ENCODE results near the gene DENND2D.

Gene DENND2D

GRCh38 chr1:111202366-111202706 is 1.9 kb upstream of the DENND2D start:
- DNase-seq: no peak

GRCh38 chr1:111201275-111202090 is 1.0 kb upstream of the DENND2D start:
- DNase-seq: peak; percentile 77

- DNase-seq: no peak
Observed at GRCh38 chr1:111200802-111201161, 336 bp upstream of the DENND2D start.

DNA sequence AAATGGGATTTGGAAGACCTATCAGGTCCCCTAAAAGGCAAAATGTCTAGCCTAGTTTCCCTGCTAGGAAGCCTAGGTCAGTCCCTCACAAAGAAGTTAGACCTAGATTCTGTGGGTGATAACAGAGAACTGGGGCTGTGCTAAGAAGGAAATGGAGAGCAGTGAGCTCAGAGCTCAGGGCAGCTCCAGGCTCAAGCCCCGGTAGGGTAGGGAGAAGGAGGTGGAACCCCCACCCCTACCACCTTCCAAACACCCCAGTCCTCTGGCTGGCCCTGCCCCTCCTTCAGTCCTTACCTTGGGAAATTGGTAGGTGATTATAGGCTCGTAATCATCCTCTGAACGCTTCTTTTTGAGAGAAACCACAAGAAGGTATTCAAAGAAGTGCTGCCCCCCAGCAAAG is 1.1 kb downstream of the DENND2D start:
- DNase-seq: peak; percentile 12

GRCh38 chr1:111198836-111199235 is 1.6 kb downstream of the DENND2D start:
- DNase-seq: no peak

DNA sequence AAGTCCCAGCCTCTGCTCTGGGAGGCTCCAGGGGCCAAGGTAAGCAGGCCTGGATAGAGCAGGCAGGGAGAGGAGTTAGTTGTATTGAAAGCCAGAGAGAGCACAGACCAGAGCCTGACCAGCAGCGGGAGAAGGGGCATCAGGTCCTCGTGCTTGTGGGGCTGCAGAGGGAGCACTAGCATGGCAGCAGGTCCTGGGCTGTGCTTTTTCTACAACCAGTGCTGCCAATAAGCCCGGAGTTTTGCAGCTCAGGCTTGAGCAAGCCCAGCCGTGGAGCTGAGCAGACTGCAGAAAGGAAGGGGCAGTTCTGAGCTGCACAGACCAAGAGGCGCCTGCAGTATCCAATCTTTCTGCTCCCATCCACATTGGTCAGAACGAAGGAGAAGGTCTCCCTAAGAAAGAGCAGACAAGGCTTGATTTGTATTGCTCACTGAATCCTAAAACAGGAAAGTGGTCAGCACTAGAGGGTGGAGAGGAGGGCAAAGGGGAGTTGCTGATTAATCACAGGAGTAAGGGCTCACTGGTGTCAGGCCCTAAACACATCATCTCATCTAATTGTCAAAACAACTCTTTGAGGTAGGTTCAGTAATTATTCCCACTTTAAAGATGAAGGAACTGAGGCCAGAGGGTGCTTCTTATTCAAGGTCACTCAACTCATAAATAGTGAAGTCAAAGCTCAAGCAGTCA is 2.7 kb downstream of the DENND2D start:
- peak; percentile 71 for DNase-seq

GRCh38 chr1:111196213-111196612 is 4.2 kb downstream of the DENND2D start:
- no peak for DNase-seq

DNA sequence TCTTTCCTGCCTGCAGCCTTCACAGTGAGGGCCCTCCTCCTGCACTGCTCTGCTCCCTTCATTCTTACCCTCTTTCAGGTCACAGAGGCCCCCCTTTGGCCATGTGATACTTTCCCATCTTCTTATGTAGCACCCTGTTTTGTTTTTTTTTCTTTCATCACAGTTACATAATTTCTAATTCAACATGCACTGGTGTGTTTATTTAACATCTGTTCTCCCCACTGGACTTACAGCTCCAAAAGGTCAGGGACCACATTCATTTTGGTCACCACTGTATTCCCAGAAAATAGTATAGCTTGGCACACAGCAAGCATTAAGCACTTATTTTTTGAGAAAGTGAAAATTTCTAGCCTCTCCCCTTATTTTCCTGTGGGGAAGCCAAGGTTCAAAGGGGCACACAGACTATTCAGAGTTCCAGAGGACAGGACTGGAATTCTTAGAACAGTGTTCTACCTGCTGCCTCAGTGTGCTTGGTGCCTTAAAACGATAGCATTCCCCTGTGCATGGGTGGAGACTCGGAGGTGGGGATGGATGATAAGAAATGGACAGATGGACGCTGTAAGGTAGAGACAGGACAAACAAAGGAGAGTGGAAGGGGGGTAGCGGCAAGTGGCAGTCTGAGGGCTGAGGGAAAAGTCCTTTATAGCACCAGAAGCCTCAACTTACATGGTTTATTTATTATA is 5.3 kb downstream of the DENND2D start:
- no peak for DNase-seq

GRCh38 chr1:111193712-111194480 is 6.5 kb downstream of the DENND2D start:
- DNase-seq: no peak

DNA sequence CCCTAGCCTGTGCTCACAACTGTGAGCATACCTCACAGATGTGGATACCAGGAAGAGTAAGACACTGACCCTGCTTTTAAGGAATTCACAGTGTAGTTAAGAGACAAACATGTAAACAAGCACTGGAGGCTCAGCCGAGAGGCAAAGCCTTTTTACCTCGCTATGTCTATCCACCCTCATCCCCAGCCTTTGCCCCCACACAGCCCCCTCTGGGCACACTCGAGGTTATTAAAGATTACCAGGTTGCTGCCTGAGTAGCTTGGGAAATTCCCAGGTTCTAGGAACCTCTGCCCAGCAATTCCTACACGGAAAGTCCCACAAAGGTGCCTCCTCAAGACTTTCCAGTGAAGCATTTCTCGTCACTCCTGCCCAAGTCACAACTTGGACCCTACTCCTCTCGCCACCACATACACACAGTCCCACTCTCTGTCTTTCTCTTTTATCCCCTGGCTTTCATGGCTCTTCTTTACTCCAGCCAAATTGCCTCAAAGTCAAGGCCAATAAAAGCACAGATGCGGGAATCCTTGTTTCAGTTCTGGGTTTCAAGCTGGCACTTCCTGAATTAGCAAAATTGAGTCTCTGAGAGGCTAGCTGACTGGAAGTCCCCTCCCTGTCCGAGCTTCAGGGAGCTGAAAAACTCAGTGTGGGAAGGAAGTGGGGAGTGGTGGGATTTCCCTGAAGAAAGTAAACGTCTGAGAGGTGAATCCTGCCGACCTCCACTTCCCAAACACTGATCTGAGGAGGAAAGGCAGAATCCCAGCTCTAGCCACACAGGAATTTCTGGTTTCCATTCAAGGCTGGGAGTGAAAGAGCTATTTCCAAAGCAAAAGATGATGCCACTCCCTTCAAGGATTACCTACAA is 7.6 kb downstream of the DENND2D start:
- no peak for DNase-seq

- no peak for DNase-seq
Observed at GRCh38 chr1:111192074-111192473, 8.4 kb downstream of the DENND2D start.

DNA sequence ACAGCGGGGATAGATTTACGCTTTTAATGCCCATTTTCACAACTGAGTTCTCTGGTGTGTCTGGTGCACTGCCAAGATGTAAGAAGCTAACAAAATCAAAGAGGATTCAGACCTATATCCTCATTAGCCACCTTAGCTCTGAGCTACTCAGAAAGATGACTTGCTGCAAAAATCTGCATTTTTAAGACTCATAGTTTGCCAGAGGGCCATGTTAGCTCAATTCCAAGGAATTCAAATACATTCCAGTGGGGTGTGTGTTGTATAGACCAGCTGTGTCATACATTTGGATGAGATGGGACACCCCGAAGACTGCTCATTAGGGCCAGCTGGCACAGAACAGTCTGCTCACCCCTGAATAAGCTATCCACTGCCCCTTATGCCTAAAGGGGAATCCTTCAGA is 8.9 kb downstream of the DENND2D start:
- no peak for DNase-seq

- DNase-seq: no peak
Observed at GRCh38 chr1:111190931-111191451, 9.5 kb downstream of the DENND2D start.

DNA sequence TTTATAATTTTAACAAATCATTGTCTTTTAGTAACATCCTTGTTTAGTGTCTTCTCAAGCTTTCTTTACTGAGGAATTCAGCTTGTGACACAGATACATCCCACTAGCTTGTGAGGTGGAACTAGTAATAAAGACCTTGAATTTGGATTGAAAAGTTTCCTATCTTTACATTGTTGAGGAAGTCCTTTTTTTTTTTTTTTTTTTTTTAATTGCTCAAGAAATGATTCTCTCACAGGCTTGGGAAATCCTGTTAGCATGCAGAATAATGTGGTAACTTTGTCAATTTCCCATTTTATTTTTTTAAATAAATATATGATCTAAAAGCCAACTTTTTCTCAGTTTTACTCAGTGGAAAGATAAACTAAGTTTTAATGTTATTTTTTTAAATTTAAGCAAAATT is 15.8 kb downstream of the DENND2D start:
- DNase-seq: no peak

DNA sequence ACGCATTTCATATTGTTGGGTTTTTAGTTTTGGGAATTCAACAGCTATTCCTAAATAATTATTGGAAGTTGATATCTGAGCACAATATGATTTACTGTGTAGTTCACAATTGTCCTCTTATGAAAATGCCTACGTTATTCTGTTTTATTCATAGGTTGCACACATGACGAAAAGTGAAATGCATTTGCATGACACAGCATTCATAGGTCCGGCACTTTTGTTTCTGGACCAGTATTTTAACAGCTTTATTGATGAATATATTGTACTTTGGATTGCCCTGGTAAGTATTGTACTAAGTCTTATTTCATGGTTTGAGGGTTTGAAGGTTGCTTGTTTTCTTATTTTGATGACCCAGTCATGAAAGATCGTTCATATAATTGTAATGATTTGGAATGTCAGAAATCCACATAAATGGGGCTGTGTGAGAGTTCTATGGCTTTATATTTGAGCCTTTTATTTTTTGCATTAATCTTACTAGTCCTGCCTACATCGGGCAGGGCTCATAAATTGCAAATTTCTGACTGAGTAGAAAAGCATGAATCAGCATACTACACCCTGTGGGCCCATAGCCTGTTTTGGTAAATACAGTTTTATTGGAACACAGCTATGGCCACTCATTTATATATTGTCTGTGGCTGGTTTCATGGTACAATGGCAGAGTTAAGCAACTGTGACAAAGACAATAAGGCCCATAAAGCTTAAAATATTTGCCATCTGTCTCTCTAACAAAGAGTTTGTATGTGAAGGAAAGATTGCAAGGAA is 17.0 kb downstream of the DENND2D start:
- no peak for DNase-seq

DNA sequence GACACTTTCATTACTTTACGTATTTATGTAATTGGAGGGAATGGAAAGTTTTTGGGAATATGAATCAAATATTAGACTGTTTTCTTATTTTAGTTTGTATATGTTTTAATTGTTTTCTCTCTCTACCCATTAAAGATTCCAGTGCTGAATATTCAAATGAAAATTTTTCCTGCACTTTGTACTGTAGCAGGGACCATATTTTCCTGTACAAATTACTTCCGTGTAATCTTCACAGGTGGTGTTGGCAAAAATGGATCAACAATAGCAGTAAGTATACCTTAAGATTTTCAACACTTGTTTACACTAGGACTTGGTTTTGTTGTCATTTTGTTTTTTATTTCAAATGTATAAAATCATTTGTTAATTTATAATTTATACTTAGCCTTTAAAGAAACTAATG is 18.4 kb downstream of the DENND2D start:
- no peak for DNase-seq

- no peak for DNase-seq
Observed at GRCh38 chr1:111179968-111180533, 20.4 kb downstream of the DENND2D start.

DNA sequence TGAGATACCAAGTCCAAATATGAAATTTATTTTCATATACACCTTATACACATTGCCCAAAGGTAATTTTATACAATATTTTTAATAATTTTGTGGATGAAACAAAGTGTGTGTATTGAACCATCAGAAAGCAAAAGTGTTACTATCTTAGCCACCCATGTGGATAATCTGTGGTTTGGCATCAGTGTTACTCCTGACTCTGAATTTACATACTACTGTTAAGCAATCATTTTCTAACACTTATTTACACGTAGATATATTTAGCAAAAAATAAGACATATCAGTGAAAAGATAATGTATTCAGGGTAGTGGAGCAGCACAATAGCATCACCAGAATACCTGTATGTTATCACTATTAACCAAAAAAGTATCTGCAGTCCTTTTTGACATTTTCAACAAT is 23.8 kb downstream of the DENND2D start:
- DNase-seq: no peak

DNA sequence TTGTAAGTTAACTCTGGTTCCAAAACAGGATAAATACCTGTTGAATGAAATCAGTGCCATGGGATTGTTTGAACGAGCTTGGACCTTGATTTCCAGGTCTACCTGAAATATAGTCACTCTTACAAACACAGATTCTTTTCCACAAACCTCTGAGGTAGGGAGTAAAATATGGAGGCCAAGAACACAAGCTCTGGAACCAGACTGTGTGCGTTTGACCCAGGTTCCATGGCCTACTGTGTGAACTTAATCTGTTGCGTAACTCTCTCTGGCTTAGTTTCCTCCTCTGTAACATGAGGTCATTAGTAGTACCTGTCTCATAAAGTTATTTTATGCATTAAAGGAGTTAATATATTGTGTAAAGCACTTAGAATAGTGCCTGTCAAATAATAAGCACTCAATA is 25.1 kb downstream of the DENND2D start:
- no peak for DNase-seq

GRCh38 chr1:111174070-111174469 is 26.4 kb downstream of the DENND2D start:
- no peak for DNase-seq

DNA sequence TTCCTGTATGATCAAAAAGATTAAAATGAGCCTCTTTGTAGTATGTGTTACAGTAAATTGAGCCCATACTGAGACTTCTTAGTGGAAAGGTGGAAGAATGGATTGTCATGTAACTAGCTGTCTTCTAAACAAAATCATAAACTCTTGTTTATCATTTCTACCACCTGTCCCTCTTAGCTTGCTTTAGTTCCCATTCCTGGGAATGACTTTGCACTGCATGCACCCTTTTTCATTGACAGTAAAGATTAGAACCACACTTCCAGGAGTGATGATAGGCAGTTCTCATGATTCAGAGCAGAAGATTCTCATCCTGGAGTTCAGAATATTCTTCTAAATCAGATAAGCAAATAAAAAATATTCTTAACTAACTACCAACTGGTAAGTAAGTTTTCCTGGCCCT is 28.0 kb downstream of the DENND2D start:
- no peak for DNase-seq

Data from RPMI8226 (cell line).